ENCODE measurements around the gene LGALS3BP. TPM values are rescaled to one million over a fixed set of nuclear protein-coding genes. Genes with fewer than 3 reads are reported as not detected.

LGALS3BP gene
- total RNA-seq (2021; ENCODE audit: unreplicated experiment), result 389 TPM
- polyA plus RNA-seq (2012), result 454 and 562 TPM in 2 replicates
- Bru-seq, nascent RNA, result percentile 88 among the genes with signal in this experiment
- percentile 96 among the genes with signal in this experiment for BruChase-seq, experiment 1, labeled RNA remaining after a 6-hour chase
- BruChase-seq, experiment 2, labeled RNA remaining after a 2-hour chase, result percentile 92 among the genes with signal in this experiment
- long read RNA-seq, transcript LGALS3BP-202 (5 exons, 936 nt), result minor isoform, 8 of 490 reads
- long read RNA-seq, transcript LGALS3BP-201 (6 exons, 2,405 nt), result major isoform, 335 of 490 reads
- long read RNA-seq, partial matches to known transcripts, result 33 of 490 reads
- long read RNA-seq, other reads (novel, unspliced or antisense), result 107 of 490 reads

- BruUV-seq (replicated peaks), result no TSS peak
- Histone ChIP-seq H3K79me2 (ENCODE audit: insufficient read depth, low read length) (peaks cover 31% of the 10 kb centered on the region), H3K27ac (ENCODE audit: low read depth, low read length) (peak within 1 kb of the TSS; percentile 66), H3K27me3 (ENCODE audit: insufficient read depth, low read length) (no peaks in the 10 kb centered on the region), H3K4me3 (replicated peaks in 1 of 2; ENCODE audit: low read depth in 1 of 2, low read length in 2 of 2) (peak within 1 kb of the TSS; percentile 81 to 83), H4K20me1 (ENCODE audit: insufficient read depth) (no peaks in the 10 kb centered on the region), H3K9ac (ENCODE audit: low read length) (peak within 1 kb of the TSS; percentile 80), H2AFZ (ENCODE audit: low read depth, low read length, poor library complexity, severe bottlenecking) (peak within 1 kb of the TSS; percentile 87), H3K9me2 (ENCODE audit: insufficient read depth) (no peaks in the 10 kb centered on the region), H3K4me2 (ENCODE audit: low read length) (peak within 1 kb of the TSS; percentile 95), H3K9me3 (ENCODE audit: control insufficient read depth in 1 of 2, insufficient read depth in 1 of 2, low read depth in 1 of 2, low read length in 2 of 2) (no peaks in the 10 kb centered on the region), H3K4me1 (ENCODE audit: control insufficient read depth in 1 of 2, insufficient read depth in 2 of 2, low read length in 2 of 2) (peaks cover 35 to 52% of the 10 kb centered on the region in 2 experiments), H3K36me3 (ENCODE audit: control insufficient read depth in 1 of 2, insufficient read depth in 2 of 2, low read length in 2 of 2) (peaks cover 8 to 14% of the 10 kb centered on the region in 2 experiments; a peak in 3 of 4 replicates)
- ChIA-PET RAD21 (ENCODE audit: low non-redundant PET in 1 of 2, low total read pairs in 2 of 2, uncharacterized antibody in 2 of 2, unreplicated experiment in 2 of 2) (no interaction called here), POLR2A (interaction anchor here (0.6 to 1.6 kb wide), 7 partner anchors 8 to 118 kb away, joined by 3 to 6 read pairs (median 4); partner anchors contain the start of gene ENGASE), CTCF (interaction anchor here (1.0 to 1.9 kb wide), 3 partner anchors 9 to 114 kb away, joined by 4 to 7 read pairs (median 5); no protein-coding TSS in a partner anchor)
- ATAC-seq, result peak; percentile 90
- TF ChIP-seq SP1 (IDR thresholded peaks at IDR 0.05; ENCODE audit: low read depth), result no peak
- peak; percentile 99 for TF ChIP-seq POLR2AphosphoS5 (IDR thresholded peaks at IDR 0.05; ENCODE audit: low read depth, low read length)
- no peak for TF ChIP-seq RAD21 (IDR thresholded peaks at IDR 0.05; ENCODE audit: low read depth)
- TF ChIP-seq EGR1 (IDR thresholded peaks at IDR 0.05; ENCODE audit: low read depth), result no peak
- TF ChIP-seq, protein P1, sequence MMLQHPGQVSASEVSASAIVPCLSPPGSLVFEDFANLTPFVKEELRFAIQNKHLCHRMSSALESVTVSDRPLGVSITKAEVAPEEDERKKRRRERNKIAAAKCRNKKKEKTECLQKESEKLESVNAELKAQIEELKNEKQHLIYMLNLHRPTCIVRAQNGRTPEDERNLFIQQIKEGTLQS (IDR thresholded peaks at IDR 0.05), result no peak
- TF ChIP-seq ZNF274 (IDR thresholded peaks at IDR 0.05; ENCODE audit: low read depth, low read length), result no peak
- no peak; the same call in 1 of the 2 replicates for TF ChIP-seq ELF1 (IDR thresholded peaks at IDR 0.05; ENCODE audit: borderline replicate concordance, low read depth)
- no peak for TF ChIP-seq TCF7L2 (IDR thresholded peaks at IDR 0.05; ENCODE audit: borderline replicate concordance, extremely low read depth, insufficient read depth, insufficient read length)
- no peak for TF ChIP-seq JUND (IDR thresholded peaks at IDR 0.05)
- TF ChIP-seq EZH2phosphoT487 (IDR thresholded peaks at IDR 0.05; ENCODE audit: borderline replicate concordance), result no peak
- TF ChIP-seq YY1 (IDR thresholded peaks at IDR 0.05; ENCODE audit: extremely low read depth, insufficient replicate concordance, low read depth, low read length), result peak; percentile 38
- TF ChIP-seq SRF (IDR thresholded peaks at IDR 0.05; ENCODE audit: low read depth), result no peak
- TF ChIP-seq MAX (IDR thresholded peaks at IDR 0.05), result peak; percentile 92
- no peak for TF ChIP-seq ZBTB33 (IDR thresholded peaks at IDR 0.05; ENCODE audit: extremely low read depth, insufficient replicate concordance, low read length)
- peak; percentile 86 for TF ChIP-seq POLR2A (IDR thresholded peaks at IDR 0.05; ENCODE audit: borderline replicate concordance, extremely low read depth, insufficient read depth, insufficient read length)
- no peak for TF ChIP-seq CEBPB (IDR thresholded peaks at IDR 0.05; ENCODE audit: low read depth)
- TF ChIP-seq, protein P2, sequence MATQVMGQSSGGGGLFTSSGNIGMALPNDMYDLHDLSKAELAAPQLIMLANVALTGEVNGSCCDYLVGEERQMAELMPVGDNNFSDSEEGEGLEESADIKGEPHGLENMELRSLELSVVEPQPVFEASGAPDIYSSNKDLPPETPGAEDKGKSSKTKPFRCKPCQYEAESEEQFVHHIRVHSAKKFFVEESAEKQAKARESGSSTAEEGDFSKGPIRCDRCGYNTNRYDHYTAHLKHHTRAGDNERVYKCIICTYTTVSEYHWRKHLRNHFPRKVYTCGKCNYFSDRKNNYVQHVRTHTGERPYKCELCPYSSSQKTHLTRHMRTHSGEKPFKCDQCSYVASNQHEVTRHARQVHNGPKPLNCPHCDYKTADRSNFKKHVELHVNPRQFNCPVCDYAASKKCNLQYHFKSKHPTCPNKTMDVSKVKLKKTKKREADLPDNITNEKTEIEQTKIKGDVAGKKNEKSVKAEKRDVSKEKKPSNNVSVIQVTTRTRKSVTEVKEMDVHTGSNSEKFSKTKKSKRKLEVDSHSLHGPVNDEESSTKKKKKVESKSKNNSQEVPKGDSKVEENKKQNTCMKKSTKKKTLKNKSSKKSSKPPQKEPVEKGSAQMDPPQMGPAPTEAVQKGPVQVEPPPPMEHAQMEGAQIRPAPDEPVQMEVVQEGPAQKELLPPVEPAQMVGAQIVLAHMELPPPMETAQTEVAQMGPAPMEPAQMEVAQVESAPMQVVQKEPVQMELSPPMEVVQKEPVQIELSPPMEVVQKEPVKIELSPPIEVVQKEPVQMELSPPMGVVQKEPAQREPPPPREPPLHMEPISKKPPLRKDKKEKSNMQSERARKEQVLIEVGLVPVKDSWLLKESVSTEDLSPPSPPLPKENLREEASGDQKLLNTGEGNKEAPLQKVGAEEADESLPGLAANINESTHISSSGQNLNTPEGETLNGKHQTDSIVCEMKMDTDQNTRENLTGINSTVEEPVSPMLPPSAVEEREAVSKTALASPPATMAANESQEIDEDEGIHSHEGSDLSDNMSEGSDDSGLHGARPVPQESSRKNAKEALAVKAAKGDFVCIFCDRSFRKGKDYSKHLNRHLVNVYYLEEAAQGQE (IDR thresholded peaks at IDR 0.05; ENCODE audit: low read depth), result no peak
- TF ChIP-seq FOSL1 (IDR thresholded peaks at IDR 0.05; ENCODE audit: low read depth), result no peak
- peak; percentile 37; the same call in 1 of the 2 replicates for TF ChIP-seq ZFX (IDR thresholded peaks at IDR 0.05)
- no peak; the same call in 1 of the 2 replicates for TF ChIP-seq SIN3A (IDR thresholded peaks at IDR 0.05; ENCODE audit: low read depth)
- intact Hi-C loops (cut with micrococcal nuclease), result loop anchor here (5.0 kb wide), 1 partner anchor 813 kb away; the partner anchor contains the start of gene SYNGR2
- DNase-seq (ENCODE audit: low read depth, low spot score), result peak; percentile 70
Measured at GRCh38 chr17:78979780-78980623, at the start of gene LGALS3BP. Gene LGALS3BP, minus strand, starts transcription at chr17:78979923. Its CDS starts 2,732 bp downstream, at chr17:78977191.
